Keratinocyte (primary cell): Measurements from ENCODE around the gene MME. TPM values are rescaled to one million over a fixed set of nuclear protein-coding genes. Genes with fewer than 3 reads are reported as not detected.

ENCODE experiments used
- DNase-seq: peaks from one replicate; pipeline ENCODE4 v3.0.0-alpha.2; 2011; ENCODE audit warnings: low read depth, missing footprints, low spot score
- FAIRE-seq: peaks from 2 replicates; lab custom pipeline; 2011; peaks lifted over from hg19 to GRCh38; lab: Jason Lieb, UNC
- H2AFZ ChIP-seq: 2 replicates; pipeline ENCODE4 v1.6.0; 2012; ENCODE audit warnings: low read length, control low read depth, inconsistent platforms; ENCODE audit not compliant: control insufficient read depth
- H3K27ac ChIP-seq: 2 replicates; pipeline ENCODE4 v1.5.1; 2011; ENCODE audit warnings: low read length; ENCODE audit not compliant: control insufficient read depth, insufficient read depth
- H3K27me3 ChIP-seq: 3 replicates; pipeline ENCODE4 v1.6.0; 2011; ENCODE audit warnings: low read length; ENCODE audit not compliant: control insufficient read depth, insufficient read depth; ENCODE audit errors: extremely low read depth
- H3K36me3 ChIP-seq, 2 experiments: 2 replicates in 1 of 2; 3 replicates in 1 of 2; pipeline ENCODE4 v1.5.1; 2011; ENCODE audit warnings: low read length in 2 of 2, mild to moderate bottlenecking in 1 of 2; ENCODE audit not compliant: control insufficient read depth in 2 of 2, insufficient read depth in 2 of 2; ENCODE audit errors: extremely low read depth in 1 of 2
- H3K4me1 ChIP-seq: 3 replicates; pipeline ENCODE4 v1.5.1; 2011; ENCODE audit warnings: low read length; ENCODE audit not compliant: control insufficient read depth, insufficient read depth; ENCODE audit errors: extremely low read depth
- H3K4me2 ChIP-seq: 3 replicates; pipeline ENCODE4 v1.6.0; 2011; ENCODE audit warnings: low read depth, low read length; ENCODE audit not compliant: control insufficient read depth, insufficient read depth; ENCODE audit errors: extremely low read depth
- H3K4me3 ChIP-seq, 3 experiments: fragments of 200-600 bp in 1 of 3; sonication (generic) in 1 of 3; 2 replicates in 2 of 3; 3 replicates in 1 of 3; pipeline ENCODE4 v1.5.1; 2011 to 2016; ENCODE audit warnings: low read length in 3 of 3, mild to moderate bottlenecking in 3 of 3, control low read depth in 2 of 3, inconsistent platforms in 1 of 3, low read depth in 1 of 3, mixed read lengths in 1 of 3, mixed run types in 1 of 3, moderate library complexity in 1 of 3; ENCODE audit not compliant: control insufficient read depth in 2 of 3, insufficient read depth in 2 of 3; ENCODE audit errors: extremely low read depth in 1 of 3
- H3K79me2 ChIP-seq: 2 replicates; pipeline ENCODE4 v1.6.0; 2012; ENCODE audit warnings: low read length; ENCODE audit not compliant: control insufficient read depth, insufficient read depth
- H3K9ac ChIP-seq: 3 replicates; pipeline ENCODE4 v1.6.0; 2011; ENCODE audit warnings: low read length; ENCODE audit not compliant: control insufficient read depth, insufficient read depth; ENCODE audit errors: extremely low read depth
- H3K9me1 ChIP-seq: 3 replicates; pipeline ENCODE4 v1.6.0; 2011; ENCODE audit warnings: low read length; ENCODE audit not compliant: control insufficient read depth, insufficient read depth; ENCODE audit errors: extremely low read depth
- H3K9me3 ChIP-seq: 2 replicates; pipeline ENCODE4 v1.5.1; 2012; ENCODE audit warnings: low read depth, low read length; ENCODE audit not compliant: control insufficient read depth
- H4K20me1 ChIP-seq: 3 replicates; pipeline ENCODE4 v1.6.0; 2011; ENCODE audit warnings: low read length; ENCODE audit not compliant: control insufficient read depth, insufficient read depth; ENCODE audit errors: extremely low read depth
- EZH2 ChIP-seq: IDR thresholded peaks from one replicate; pipeline ENCODE4 v1.6.1; 2012; ENCODE audit warnings: inconsistent platforms, mild to moderate bottlenecking, low read length, moderate library complexity
- dilution Hi-C: fragments of 300-500 bp; cut with MboI; formaldehyde crosslinking; loops from one replicate; pipeline ENCODE4 v1.7.0; 2020; ENCODE audit warnings: low sequenced_read_pairs; ENCODE audit not compliant: extremely low pct_ligation_motif_present
- polyA plus RNA-seq, 5 experiments: library from polyadenylated mRNA; depleted of rRNA in 3 of 5; stranded (reverse) in 3 of 5; stranded (forward) in 1 of 5; unstranded in 1 of 5; fragments of >200 nt; gene quantifications; 1 replicate in 1 of 5; 2 replicates in 3 of 5; 3 replicates in 1 of 5; pipeline versions ENCODE4 v1.2.1 to v1.2.3, GENCODE V29; 2011 to 2012; ENCODE audit warnings: missing spikeins in 2 of 5, low read depth in 1 of 5, low replicate concordance in 1 of 5
- TF ChIP-seq, protein P1 (sequence below), 3 experiments: IDR thresholded peaks in 1 of 3; conservative IDR thresholded peaks in 1 of 3; optimal IDR thresholded peaks in 1 of 3; 2 replicates in 2 of 3; 3 replicates in 1 of 3; pipeline versions ENCODE3 to v1.5.1; 2011; ENCODE audit warnings: low read length in 3 of 3, mild to moderate bottlenecking in 3 of 3, moderate library complexity in 2 of 3, control low read depth in 1 of 3, inconsistent platforms in 1 of 3; ENCODE audit not compliant: insufficient read depth in 2 of 3; ENCODE audit errors: extremely low read depth in 1 of 3

The MME gene
- polyA plus RNA-seq, 1 donor (not counting 4 experiments of a cell fraction or from before 2014, with no cell fraction given): 2.0 TPM

- H3K27ac ChIP-seq: no peak overlapping the region
- no peak overlapping the region for H3K9ac ChIP-seq
- no peak overlapping the region for H3K4me2 ChIP-seq
- H3K9me1 ChIP-seq: no peaks in the 10 kb centered on the region
- no peaks in the 10 kb centered on the region for H4K20me1 ChIP-seq
- dilution Hi-C loops: no loop called here
- no peak for TF ChIP-seq EZH2
- TF ChIP-seq, protein P1, sequence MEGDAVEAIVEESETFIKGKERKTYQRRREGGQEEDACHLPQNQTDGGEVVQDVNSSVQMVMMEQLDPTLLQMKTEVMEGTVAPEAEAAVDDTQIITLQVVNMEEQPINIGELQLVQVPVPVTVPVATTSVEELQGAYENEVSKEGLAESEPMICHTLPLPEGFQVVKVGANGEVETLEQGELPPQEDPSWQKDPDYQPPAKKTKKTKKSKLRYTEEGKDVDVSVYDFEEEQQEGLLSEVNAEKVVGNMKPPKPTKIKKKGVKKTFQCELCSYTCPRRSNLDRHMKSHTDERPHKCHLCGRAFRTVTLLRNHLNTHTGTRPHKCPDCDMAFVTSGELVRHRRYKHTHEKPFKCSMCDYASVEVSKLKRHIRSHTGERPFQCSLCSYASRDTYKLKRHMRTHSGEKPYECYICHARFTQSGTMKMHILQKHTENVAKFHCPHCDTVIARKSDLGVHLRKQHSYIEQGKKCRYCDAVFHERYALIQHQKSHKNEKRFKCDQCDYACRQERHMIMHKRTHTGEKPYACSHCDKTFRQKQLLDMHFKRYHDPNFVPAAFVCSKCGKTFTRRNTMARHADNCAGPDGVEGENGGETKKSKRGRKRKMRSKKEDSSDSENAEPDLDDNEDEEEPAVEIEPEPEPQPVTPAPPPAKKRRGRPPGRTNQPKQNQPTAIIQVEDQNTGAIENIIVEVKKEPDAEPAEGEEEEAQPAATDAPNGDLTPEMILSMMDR (optimal IDR thresholded peaks at IDR 0.05 in 1 of 3, IDR thresholded peaks at IDR 0.05 in 1 of 3, conservative IDR thresholded peaks at IDR 0.05 in 1 of 3; ENCODE audit: extremely low read depth in 1 of 3, insufficient read depth in 2 of 3, low read length in 3 of 3): no peak
- H3K9me3 ChIP-seq: no peaks in the 10 kb centered on the region
- no peaks in the 10 kb centered on the region for H3K36me3 ChIP-seq
- DNase-seq (no peak), FAIRE-seq (no peak)
- H2AFZ ChIP-seq: no peak overlapping the region
- no peaks in the 10 kb centered on the region for H3K27me3 ChIP-seq
- H3K4me1 ChIP-seq: no peaks in the 10 kb centered on the region
- no peak overlapping the region for H3K4me3 ChIP-seq
- H3K79me2 ChIP-seq: no peaks in the 10 kb centered on the region
These were observed 137.5 kb downstream of the MME start for GRCh38 chr3:155217591-155217990.

DNA sequence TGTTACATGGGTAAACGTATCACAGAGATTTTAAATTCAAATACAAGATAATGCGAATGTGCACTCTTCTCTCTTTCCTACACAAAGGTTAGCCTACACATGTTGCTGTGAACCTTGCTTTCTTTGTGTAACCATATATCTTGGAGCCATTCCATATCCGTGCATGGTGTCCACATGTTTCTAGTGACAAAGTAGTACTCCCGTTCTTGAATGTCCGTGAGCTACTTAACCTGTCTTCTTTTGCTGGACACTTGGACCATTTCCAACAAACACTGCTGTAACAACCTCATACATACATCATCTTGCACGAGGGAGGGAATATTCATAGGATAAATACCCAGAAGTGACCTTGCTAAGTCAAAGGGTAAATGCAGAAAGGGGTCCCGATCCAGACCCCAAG, 138.3 kb downstream of the MME start:
- H4K20me1 ChIP-seq: no peaks in the 10 kb centered on the region
- DNase-seq (no peak), FAIRE-seq (no peak)
- no peak overlapping the region for H3K9ac ChIP-seq
- H2AFZ ChIP-seq: no peak overlapping the region
- dilution Hi-C loops: no loop called here
- TF ChIP-seq, protein P1 (optimal IDR thresholded peaks at IDR 0.05 in 1 of 3, IDR thresholded peaks at IDR 0.05 in 1 of 3, conservative IDR thresholded peaks at IDR 0.05 in 1 of 3; ENCODE audit: extremely low read depth in 1 of 3, insufficient read depth in 2 of 3, low read length in 3 of 3): no peak
- TF ChIP-seq EZH2: no peak
- no peak overlapping the region for H3K27ac ChIP-seq
- no peaks in the 10 kb centered on the region for H3K4me1 ChIP-seq
- H3K79me2 ChIP-seq: no peaks in the 10 kb centered on the region
- no peaks in the 10 kb centered on the region for H3K36me3 ChIP-seq
- H3K9me1 ChIP-seq: no peaks in the 10 kb centered on the region
- no peak overlapping the region for H3K4me2 ChIP-seq
- no peak overlapping the region for H3K4me3 ChIP-seq
- H3K27me3 ChIP-seq: no peaks in the 10 kb centered on the region
- no peaks in the 10 kb centered on the region for H3K9me3 ChIP-seq
